Stimulated activated memory B cell treated with anti-CD40 and anti-IgM and Interleukin-4, amounts not matched to agents 10 μg/mL and 1 μg/mL and 100 μg/mL, for 72 hours (primary cell): ENCODE data around the gene THRAP3.
A peak's percentile ranks its signal among the peaks of the same experiment; 100 is the strongest.

ENCODE experiments used
- ATAC-seq: fragments of 150-1000 bp; cut with Tn5 transposase; 2 replicates; pipeline ENCODE4 v1.10.0; 2021
- H3K27ac Mint-ChIP-seq: one replicate; pipeline ENCODE4 v1.8.0; 2022; ENCODE audit warnings: mild to moderate bottlenecking, mixed read lengths
- H3K27me3 Mint-ChIP-seq: one replicate; pipeline ENCODE4 v1.8.0; 2022; ENCODE audit warnings: mixed read lengths
- H3K36me3 Mint-ChIP-seq: one replicate; pipeline ENCODE4 v1.8.0; 2022; ENCODE audit warnings: mixed read lengths
- H3K4me1 Mint-ChIP-seq: one replicate; pipeline ENCODE4 v1.8.0; 2022; ENCODE audit warnings: mixed read lengths
- H3K4me3 Mint-ChIP-seq: one replicate; pipeline ENCODE4 v1.8.0; 2022; ENCODE audit warnings: mild to moderate bottlenecking, moderate library complexity, mixed read lengths
- H3K9me3 Mint-ChIP-seq: one replicate; pipeline ENCODE4 v1.8.0; 2022; ENCODE audit warnings: mixed read lengths

THRAP3 gene

GRCh38 chr1:36253161-36253862 is 29.1 kb downstream of the THRAP3 start:
- peaks cover 4% of the 10 kb centered on the region for H3K9me3 Mint-ChIP-seq
- peaks cover 35% of the 10 kb centered on the region for H3K36me3 Mint-ChIP-seq
- H3K4me1 Mint-ChIP-seq: peaks cover 58% of the 10 kb centered on the region
- no peak overlapping the region for H3K27ac Mint-ChIP-seq
- H3K27me3 Mint-ChIP-seq: no peaks in the 10 kb centered on the region
- no peak for ATAC-seq
- no peak overlapping the region for H3K4me3 Mint-ChIP-seq

GRCh38 chr1:36256558-36257374 is 32.5 kb downstream of the THRAP3 start:
- Mint-ChIP-seq H3K4me3 (peak overlapping the region; percentile 13), H3K27me3 (no peaks in the 10 kb centered on the region), H3K9me3 (no peaks in the 10 kb centered on the region), H3K27ac (peak overlapping the region; percentile 81), H3K4me1 (peaks cover 38% of the 10 kb centered on the region), H3K36me3 (peaks cover 25% of the 10 kb centered on the region)
- ATAC-seq: no peak

GRCh38 chr1:36257375-36257767 is 33.1 kb downstream of the THRAP3 start:
- H3K27ac Mint-ChIP-seq: peak overlapping the region; percentile 81
- peaks cover 31% of the 10 kb centered on the region for H3K36me3 Mint-ChIP-seq
- peaks cover 38% of the 10 kb centered on the region for H3K4me1 Mint-ChIP-seq
- H3K9me3 Mint-ChIP-seq: no peaks in the 10 kb centered on the region
- no peaks in the 10 kb centered on the region for H3K27me3 Mint-ChIP-seq
- ATAC-seq: peak; percentile 81
- H3K4me3 Mint-ChIP-seq: peak overlapping the region; percentile 17

GRCh38 chr1:36258960-36259344 is 34.7 kb downstream of the THRAP3 start:
- no peak for ATAC-seq
- H3K4me3 Mint-ChIP-seq: no peak overlapping the region
- H3K4me1 Mint-ChIP-seq: peaks cover 42% of the 10 kb centered on the region
- no peaks in the 10 kb centered on the region for H3K27me3 Mint-ChIP-seq
- H3K9me3 Mint-ChIP-seq: no peaks in the 10 kb centered on the region
- peak overlapping the region; percentile 81 for H3K27ac Mint-ChIP-seq
- H3K36me3 Mint-ChIP-seq: peaks cover 35% of the 10 kb centered on the region

DNA sequence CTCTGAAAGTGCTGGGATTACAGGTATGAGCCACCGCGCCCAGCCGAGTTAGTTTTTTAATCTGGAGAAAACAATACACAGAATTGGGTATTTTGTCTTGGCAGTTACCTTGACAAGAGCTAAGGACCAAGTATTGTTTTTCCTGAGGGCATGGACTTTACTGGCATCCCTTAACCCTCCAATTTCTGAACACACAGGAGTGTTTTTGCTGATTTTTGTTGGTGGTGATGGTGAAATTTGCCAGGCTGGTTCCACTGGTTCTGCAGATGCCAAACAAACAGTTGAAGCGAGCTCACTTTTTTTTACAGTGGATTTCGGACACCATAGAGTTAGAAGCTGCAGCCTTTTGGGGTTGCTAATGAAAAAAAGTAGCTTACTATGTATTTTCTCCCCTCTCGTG is 44.7 kb downstream of the THRAP3 start:
- Mint-ChIP-seq H3K27me3 (no peaks in the 10 kb centered on the region), H3K9me3 (no peaks in the 10 kb centered on the region), H3K27ac (peak overlapping the region; percentile 19), H3K36me3 (peaks cover 22% of the 10 kb centered on the region), H3K4me1 (peaks cover 11% of the 10 kb centered on the region), H3K4me3 (no peak overlapping the region)
- ATAC-seq: no peak

DNA sequence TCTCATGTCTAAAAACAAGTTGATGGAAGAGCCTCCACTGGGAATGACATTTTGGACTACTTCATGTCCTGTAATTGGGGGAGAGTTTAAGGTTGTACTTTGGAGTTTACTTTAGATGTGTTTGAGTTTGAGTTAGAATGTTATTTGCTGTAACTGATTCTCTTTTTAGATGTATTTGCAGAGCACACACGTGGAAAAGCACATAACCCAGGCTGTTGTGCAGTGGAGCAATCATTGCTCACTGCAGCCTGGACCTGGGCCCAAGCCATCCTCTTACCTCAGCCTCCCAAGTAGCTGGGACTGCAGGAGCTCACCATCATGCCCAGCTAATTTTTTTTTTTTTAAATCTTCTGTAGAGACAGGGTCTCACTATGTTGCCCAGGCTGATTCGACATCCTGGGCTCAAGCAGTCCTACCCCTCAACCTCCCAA is 45.2 kb downstream of the THRAP3 start:
- Mint-ChIP-seq H3K4me3 (no peak overlapping the region), H3K27ac (peak overlapping the region; percentile 19), H3K4me1 (peaks cover 8% of the 10 kb centered on the region), H3K36me3 (peaks cover 17% of the 10 kb centered on the region), H3K9me3 (no peaks in the 10 kb centered on the region), H3K27me3 (no peaks in the 10 kb centered on the region)
- no peak for ATAC-seq

GRCh38 chr1:36273024-36273423 is 48.8 kb downstream of the THRAP3 start:
- Mint-ChIP-seq H3K27me3 (no peaks in the 10 kb centered on the region), H3K4me1 (peaks cover 8% of the 10 kb centered on the region), H3K36me3 (peaks cover 17% of the 10 kb centered on the region), H3K27ac (peak overlapping the region; percentile 20), H3K9me3 (no peaks in the 10 kb centered on the region), H3K4me3 (no peak overlapping the region)
- no peak for ATAC-seq

DNA sequence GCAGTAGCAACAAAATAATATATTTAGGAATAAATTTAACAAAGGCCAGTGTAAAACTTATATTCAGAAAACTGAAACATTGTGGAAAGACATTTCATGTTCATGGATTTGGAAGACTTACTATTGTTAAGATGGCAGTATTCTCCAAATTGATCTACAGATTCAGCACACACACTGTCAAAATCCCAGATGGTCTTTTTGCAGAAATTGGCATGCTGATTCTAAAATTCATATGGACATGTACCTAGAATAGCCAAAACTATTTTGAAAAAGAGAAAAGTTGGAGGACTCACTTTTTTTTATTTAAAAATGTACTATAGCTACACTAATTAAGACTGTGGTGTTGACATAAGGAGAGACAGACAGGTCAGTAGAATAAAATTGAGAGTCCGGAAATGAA is 50.0 kb downstream of the THRAP3 start:
- Mint-ChIP-seq H3K4me1 (peaks cover 10% of the 10 kb centered on the region), H3K27me3 (no peaks in the 10 kb centered on the region), H3K27ac (no peak overlapping the region)

GRCh38 chr1:36276688-36277087 is 52.4 kb downstream of the THRAP3 start:
- no peak for ATAC-seq
- H3K4me1 Mint-ChIP-seq: peaks cover 18% of the 10 kb centered on the region
- H3K4me3 Mint-ChIP-seq: no peak overlapping the region
- H3K36me3 Mint-ChIP-seq: peaks cover 20% of the 10 kb centered on the region
- H3K9me3 Mint-ChIP-seq: no peaks in the 10 kb centered on the region
- H3K27me3 Mint-ChIP-seq: no peaks in the 10 kb centered on the region
- no peak overlapping the region for H3K27ac Mint-ChIP-seq

More for the DNA sequence above, 50.0 kb downstream of the THRAP3 start:
- Mint-ChIP-seq H3K9me3 (no peaks in the 10 kb centered on the region), H3K36me3 (peaks cover 17% of the 10 kb centered on the region), H3K4me3 (no peak overlapping the region)
- ATAC-seq: no peak

DNA sequence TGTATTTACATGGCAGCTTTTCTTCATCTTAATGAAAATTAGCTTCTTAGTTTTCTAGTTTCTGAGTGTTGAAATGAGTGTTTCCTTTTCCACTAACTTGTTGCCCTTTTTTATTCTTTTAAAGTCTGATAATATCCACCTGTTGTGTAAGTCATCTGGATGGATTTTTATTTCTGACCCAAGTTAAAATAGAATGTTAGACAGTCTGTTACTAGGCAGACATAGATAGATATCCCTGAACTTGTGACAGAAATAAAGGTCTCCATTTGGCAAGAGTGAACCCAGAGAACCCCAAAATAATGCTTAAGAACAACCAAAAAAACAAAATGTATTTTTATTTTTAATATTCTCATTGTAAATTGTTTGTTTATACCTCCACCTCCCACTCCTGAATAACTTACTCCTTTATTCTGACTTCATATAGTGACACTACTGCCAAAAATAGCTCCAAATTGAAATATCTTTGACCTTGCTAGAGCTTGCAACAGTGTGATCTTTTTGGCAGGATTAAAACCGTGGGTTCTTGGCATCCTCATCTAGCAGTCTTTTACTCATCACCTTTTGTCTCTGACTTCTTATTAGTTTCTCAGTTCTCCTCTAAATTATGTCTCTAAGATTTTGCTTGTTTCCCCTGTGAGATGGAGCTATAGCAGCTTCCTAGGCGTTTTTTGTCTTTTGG is 55.0 kb downstream of the THRAP3 start:
- Mint-ChIP-seq H3K27ac (peak overlapping the region; percentile 64), H3K4me1 (peaks cover 10% of the 10 kb centered on the region)
- ATAC-seq: no peak

DNA sequence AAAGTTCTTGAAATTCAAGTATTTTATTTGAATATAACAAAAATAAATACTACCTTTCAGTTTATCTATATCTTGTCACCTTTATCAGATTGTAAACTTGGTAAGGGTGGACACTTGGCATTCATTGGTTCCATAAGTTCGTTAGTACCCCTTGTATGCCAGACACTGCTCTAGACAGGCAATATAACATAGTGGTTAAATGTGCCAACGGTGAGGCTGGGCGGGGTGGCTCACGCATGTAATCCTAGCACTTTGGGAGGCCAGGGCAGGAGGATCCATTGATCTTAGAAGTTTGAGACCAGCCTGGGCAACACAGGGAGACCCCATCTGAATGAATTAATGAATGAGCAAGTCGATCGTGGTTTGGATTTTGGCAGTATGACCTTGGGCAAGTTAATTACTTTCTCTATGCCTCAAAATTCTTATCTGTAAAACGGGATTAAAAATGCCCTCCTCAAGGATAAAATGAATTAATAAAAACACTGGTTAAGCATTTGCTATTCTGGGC is 55.6 kb downstream of the THRAP3 start:
- ATAC-seq: no peak
- peaks cover 9% of the 10 kb centered on the region for H3K36me3 Mint-ChIP-seq
- H3K27ac Mint-ChIP-seq: peak overlapping the region; percentile 64
- H3K27me3 Mint-ChIP-seq: no peaks in the 10 kb centered on the region
- no peak overlapping the region for H3K4me3 Mint-ChIP-seq
- no peaks in the 10 kb centered on the region for H3K9me3 Mint-ChIP-seq
- H3K4me1 Mint-ChIP-seq: peaks cover 10% of the 10 kb centered on the region

More for the DNA sequence above, 55.0 kb downstream of the THRAP3 start:
- H3K36me3 Mint-ChIP-seq: peaks cover 9% of the 10 kb centered on the region
- no peaks in the 10 kb centered on the region for H3K27me3 Mint-ChIP-seq
- no peak overlapping the region for H3K4me3 Mint-ChIP-seq
- no peaks in the 10 kb centered on the region for H3K9me3 Mint-ChIP-seq

DNA sequence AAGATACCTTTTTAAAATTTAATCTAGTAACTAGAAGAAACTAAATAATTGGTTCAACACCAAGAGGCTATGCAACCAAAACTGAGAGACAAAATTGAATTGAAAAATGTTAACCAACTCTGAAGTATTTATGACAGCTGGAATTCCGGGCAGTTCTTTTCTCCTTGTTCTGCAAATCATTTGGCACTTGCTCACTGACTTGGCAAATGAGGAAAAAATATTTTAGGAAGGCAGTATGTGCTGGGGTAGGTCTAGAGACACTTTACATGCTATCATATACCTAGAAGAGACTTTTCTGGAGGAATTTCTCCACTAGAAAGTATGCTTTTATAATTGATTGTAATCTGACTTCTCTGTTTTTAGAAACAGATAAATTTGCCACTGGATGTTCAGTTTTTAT is 59.8 kb downstream of the THRAP3 start:
- H3K9me3 Mint-ChIP-seq: no peaks in the 10 kb centered on the region
- H3K36me3 Mint-ChIP-seq: peaks cover 39% of the 10 kb centered on the region
- ATAC-seq: no peak
- no peak overlapping the region for H3K27ac Mint-ChIP-seq
- no peak overlapping the region for H3K4me3 Mint-ChIP-seq
- peaks cover 15% of the 10 kb centered on the region for H3K4me1 Mint-ChIP-seq
- no peaks in the 10 kb centered on the region for H3K27me3 Mint-ChIP-seq

GRCh38 chr1:36284517-36284916 is 60.3 kb downstream of the THRAP3 start:
- Mint-ChIP-seq H3K36me3 (peaks cover 43% of the 10 kb centered on the region), H3K27me3 (no peaks in the 10 kb centered on the region), H3K4me1 (peaks cover 15% of the 10 kb centered on the region), H3K27ac (no peak overlapping the region), H3K4me3 (no peak overlapping the region), H3K9me3 (no peaks in the 10 kb centered on the region)
- ATAC-seq: no peak

DNA sequence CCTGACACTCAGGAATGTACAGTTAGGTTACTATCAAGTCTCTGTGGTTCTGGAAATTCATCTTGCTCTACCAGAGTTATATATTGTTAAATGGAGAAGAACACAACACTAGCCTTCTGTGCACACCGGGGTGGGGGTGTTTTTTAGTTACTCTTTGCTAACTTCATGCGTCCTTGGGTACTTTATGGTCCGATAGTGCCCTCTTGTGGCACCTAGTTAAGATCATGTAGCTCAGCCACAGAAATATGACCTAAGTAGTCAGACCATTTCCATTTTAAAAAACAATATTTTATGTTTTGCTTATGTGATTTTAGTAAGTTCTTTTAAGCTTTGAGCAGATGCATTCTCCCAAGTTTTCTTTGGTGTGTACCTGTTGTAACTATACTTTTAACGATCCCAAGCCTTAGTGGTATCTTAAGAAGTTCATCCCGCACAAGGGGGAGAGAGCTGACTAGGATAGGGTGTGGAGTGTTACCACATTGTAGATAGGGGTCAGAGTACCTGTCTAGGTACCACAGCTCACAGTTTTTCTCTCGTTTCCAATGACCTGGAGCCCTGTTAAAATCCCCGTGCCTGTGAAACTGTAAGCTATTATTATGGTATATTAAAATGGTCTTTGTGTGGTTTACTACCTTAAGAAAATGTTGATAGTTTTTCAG is 61.3 kb downstream of the THRAP3 start:
- no peak overlapping the region for H3K4me3 Mint-ChIP-seq

DNA sequence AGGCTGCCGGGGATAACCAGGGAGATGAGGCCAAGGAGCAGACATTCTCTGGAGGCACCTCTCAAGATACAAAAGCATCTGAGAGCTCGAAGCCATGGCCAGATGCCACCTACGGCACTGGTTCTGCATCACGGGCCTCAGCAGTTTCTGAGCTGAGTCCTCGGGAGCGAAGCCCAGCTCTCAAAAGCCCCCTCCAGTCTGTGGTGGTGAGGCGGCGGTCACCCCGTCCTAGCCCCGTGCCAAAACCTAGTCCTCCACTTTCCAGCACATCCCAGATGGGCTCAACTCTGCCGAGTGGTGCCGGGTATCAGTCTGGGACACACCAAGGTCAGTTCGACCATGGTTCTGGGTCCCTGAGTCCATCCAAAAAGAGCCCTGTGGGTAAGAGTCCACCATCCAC is 62.6 kb downstream of the THRAP3 start:
- Mint-ChIP-seq H3K27ac (no peak overlapping the region), H3K9me3 (no peaks in the 10 kb centered on the region), H3K27me3 (no peaks in the 10 kb centered on the region), H3K4me1 (peaks cover 9% of the 10 kb centered on the region), H3K4me3 (no peak overlapping the region), H3K36me3 (peaks cover 57% of the 10 kb centered on the region)
- ATAC-seq: no peak

More for the DNA sequence above, 61.3 kb downstream of the THRAP3 start:
- ATAC-seq: peak; percentile 73
- Mint-ChIP-seq H3K4me1 (peaks cover 9% of the 10 kb centered on the region), H3K36me3 (peaks cover 46% of the 10 kb centered on the region), H3K27ac (no peak overlapping the region), H3K9me3 (no peaks in the 10 kb centered on the region), H3K27me3 (no peaks in the 10 kb centered on the region)
